ENCODE results near the gene PRKCA.

PRKCA gene

DNA sequence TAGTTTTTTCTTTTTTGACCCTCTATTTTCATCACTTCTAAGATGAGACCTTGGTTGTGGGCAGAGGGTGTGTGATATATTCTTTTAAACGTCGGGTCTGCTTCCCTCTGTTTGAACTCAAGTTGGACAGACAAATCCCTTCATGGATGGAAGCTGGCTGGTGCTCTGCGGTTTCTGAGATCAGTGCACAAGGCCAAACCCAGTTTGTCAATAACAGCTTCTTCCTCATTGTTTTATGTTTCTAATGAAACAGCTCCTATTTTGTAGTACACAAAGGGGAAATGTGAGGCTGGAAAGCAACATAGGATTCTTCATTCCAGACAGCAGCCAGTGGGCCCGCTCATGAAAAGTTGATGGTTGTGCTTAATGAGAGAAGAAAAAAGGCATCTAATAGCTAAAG lies 159.6 kb downstream of the PRKCA start:
- peak; percentile 59 for DNase-seq (ENCODE audit: low read depth)
- no peak overlapping the region for H3K4me3 ChIP-seq (ENCODE audit: low read depth, low read length)
- no peak for TF ChIP-seq POLR2A (IDR thresholded peaks at IDR 0.05; ENCODE audit: extremely low read depth, insufficient read length)
- TF ChIP-seq, protein P1, sequence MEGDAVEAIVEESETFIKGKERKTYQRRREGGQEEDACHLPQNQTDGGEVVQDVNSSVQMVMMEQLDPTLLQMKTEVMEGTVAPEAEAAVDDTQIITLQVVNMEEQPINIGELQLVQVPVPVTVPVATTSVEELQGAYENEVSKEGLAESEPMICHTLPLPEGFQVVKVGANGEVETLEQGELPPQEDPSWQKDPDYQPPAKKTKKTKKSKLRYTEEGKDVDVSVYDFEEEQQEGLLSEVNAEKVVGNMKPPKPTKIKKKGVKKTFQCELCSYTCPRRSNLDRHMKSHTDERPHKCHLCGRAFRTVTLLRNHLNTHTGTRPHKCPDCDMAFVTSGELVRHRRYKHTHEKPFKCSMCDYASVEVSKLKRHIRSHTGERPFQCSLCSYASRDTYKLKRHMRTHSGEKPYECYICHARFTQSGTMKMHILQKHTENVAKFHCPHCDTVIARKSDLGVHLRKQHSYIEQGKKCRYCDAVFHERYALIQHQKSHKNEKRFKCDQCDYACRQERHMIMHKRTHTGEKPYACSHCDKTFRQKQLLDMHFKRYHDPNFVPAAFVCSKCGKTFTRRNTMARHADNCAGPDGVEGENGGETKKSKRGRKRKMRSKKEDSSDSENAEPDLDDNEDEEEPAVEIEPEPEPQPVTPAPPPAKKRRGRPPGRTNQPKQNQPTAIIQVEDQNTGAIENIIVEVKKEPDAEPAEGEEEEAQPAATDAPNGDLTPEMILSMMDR (IDR thresholded peaks at IDR 0.05; ENCODE audit: low read depth, low read length), result no peak
- TF ChIP-seq, protein P2, sequence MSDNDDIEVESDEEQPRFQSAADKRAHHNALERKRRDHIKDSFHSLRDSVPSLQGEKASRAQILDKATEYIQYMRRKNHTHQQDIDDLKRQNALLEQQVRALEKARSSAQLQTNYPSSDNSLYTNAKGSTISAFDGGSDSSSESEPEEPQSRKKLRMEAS (IDR thresholded peaks at IDR 0.05; ENCODE audit: low read depth, low read length), result no peak
- TF ChIP-seq MYC (IDR thresholded peaks at IDR 0.05; ENCODE audit: low read depth, low read length), result no peak

DNA sequence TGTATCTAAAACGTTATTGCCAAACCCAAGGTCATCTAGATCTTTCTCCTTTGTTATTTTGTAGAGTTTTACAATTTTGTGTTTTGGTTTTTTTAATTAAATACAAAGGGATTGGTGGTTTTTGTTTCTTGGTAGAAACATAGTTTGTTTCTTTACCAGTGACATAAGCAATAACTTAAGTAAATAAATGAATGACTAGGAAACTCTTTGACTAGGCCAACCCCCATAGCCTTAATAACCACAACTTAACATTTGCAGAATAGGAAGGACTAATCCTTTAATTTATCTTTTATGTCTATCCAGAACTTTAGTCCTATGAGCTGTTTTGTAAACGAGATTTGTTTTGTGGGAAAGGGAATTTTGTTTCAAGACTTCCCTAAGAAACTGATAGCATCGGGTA lies 162.5 kb downstream of the PRKCA start:
- TF ChIP-seq, protein P1 (IDR thresholded peaks at IDR 0.05; ENCODE audit: low read depth, low read length), result no peak
- TF ChIP-seq MYC (IDR thresholded peaks at IDR 0.05; ENCODE audit: low read depth, low read length), result no peak
- no peak for TF ChIP-seq POLR2A (IDR thresholded peaks at IDR 0.05; ENCODE audit: extremely low read depth, insufficient read length)
- TF ChIP-seq, protein P2 (IDR thresholded peaks at IDR 0.05; ENCODE audit: low read depth, low read length), result no peak
- no peak overlapping the region for H3K4me3 ChIP-seq (ENCODE audit: low read depth, low read length)
- no peak for DNase-seq (ENCODE audit: low read depth)

DNA sequence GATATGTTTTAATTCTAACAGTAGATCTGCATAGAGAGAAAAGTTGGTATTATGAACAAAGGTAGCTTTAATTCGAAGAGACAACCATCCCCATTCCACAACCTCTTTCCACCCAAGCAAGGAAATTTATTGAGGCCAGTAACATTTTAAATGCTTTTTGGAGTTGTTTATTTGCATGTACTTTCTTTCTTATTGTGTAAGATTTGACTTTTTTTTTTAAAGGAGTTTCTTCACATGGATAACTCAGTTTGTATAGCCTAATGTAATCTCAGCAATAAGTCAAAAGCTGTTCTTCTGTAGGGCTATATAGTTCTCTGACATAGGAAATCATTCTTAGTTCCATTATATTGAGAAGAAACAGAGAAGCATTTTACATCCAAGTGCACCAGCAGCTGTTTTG lies 163.3 kb downstream of the PRKCA start:
- TF ChIP-seq POLR2A (IDR thresholded peaks at IDR 0.05; ENCODE audit: extremely low read depth, insufficient read length) (no peak), MYC (IDR thresholded peaks at IDR 0.05; ENCODE audit: low read depth, low read length) (no peak)
- TF ChIP-seq, protein P1 (IDR thresholded peaks at IDR 0.05; ENCODE audit: low read depth, low read length), result no peak
- TF ChIP-seq, protein P2 (IDR thresholded peaks at IDR 0.05; ENCODE audit: low read depth, low read length), result no peak
- no peak overlapping the region for H3K4me3 ChIP-seq (ENCODE audit: low read depth, low read length)
- DNase-seq (ENCODE audit: low read depth), result no peak

DNA sequence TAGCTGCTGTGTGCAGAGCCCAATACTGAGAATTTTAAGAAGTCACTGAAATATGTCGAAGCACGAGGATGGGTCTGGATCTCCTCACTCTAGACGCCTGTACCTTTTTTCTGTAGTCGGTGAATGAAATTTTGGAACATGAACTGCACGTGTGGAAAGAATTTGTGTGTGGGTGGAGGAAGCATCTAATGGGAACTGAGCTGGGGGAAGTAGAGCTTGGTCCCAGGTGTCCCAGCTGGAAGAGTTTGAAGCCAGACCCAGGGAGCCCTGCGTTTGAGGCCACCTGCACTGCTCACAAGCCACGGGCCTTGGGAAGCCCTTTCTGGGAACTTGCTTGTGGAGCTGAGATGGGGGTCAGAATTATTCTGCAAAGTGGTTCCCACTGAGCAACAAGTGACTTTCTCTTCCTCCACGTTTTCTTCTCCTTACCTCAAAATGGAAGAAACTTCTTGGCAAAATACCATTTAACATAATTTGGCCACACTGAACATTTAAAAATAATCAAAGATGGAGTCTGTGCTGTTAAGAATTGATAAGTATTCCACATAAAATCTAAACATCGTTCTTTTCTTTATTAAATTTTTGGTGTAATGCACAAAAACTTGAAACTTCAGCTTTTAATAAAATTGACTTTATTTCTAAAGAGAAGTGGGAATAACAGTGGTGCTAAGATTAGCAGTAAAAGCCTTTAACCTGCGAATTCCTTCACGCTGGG lies 163.8 kb downstream of the PRKCA start:
- TF ChIP-seq, protein P1 (IDR thresholded peaks at IDR 0.05; ENCODE audit: low read depth, low read length), result no peak
- TF ChIP-seq, protein P2 (IDR thresholded peaks at IDR 0.05; ENCODE audit: low read depth, low read length), result no peak
- TF ChIP-seq MYC (IDR thresholded peaks at IDR 0.05; ENCODE audit: low read depth, low read length) (no peak), POLR2A (IDR thresholded peaks at IDR 0.05; ENCODE audit: extremely low read depth, insufficient read length) (no peak)
- no peak for DNase-seq (ENCODE audit: low read depth)
- no peak overlapping the region for H3K4me3 ChIP-seq (ENCODE audit: low read depth, low read length)

DNA sequence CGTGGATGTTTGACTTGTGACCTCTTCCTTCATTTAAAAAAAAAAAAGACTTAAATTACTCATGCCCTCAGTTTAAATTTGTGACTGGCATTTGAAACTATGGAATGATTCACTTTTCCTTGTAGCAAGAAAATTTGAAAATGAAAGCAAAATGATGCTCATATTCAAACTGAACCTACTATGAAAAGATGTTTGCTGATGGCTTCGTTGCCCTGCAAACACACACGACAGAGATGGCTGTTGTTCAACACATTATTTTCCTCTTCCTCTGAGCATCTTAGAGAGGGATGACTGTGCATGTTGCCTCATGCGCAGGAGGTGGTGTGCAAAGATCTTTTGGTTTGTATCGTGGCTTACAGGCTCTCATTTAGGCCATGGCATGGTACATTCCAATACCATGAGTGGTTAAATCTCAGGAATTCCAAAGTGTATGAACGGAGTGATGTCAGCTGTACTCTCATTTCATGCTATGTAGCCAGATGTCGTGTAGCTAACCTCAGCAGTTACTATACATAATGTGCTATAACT lies 164.5 kb downstream of the PRKCA start:
- H3K4me3 ChIP-seq (ENCODE audit: low read depth, low read length), result no peak overlapping the region
- peak; percentile 72 for DNase-seq (ENCODE audit: low read depth)
- no peak for TF ChIP-seq POLR2A (IDR thresholded peaks at IDR 0.05; ENCODE audit: extremely low read depth, insufficient read length)
- TF ChIP-seq, protein P1 (IDR thresholded peaks at IDR 0.05; ENCODE audit: low read depth, low read length), result no peak
- TF ChIP-seq, protein P2 (IDR thresholded peaks at IDR 0.05; ENCODE audit: low read depth, low read length), result no peak
- TF ChIP-seq MYC (IDR thresholded peaks at IDR 0.05; ENCODE audit: low read depth, low read length), result no peak

Measured in NB4 (cell line).